Activated CD4-positive, alpha-beta T cell treated with anti-CD3 and anti-CD28 coated beads for 36 hours (primary cell): ENCODE data around the gene KLHDC4. TPM values are rescaled to one million over a fixed set of nuclear protein-coding genes. Genes with fewer than 3 reads are reported as not detected.

Experiments
- ATAC-seq: fragments of 200-7000 bp; cut with Tn5 transposase; one replicate; pipeline ENCODE4 v1.10.0; 2021; ENCODE audit warnings: mild to moderate bottlenecking, moderate library complexity
- CTCF ChIA-PET: fragments of 350-600 bp; sonication (Branson Sonifier 250); formaldehyde crosslinking; loops from one replicate; lab custom pipeline; 2021; ENCODE audit warnings: antibody characterized with exemption; lab: Charles Lee
- POLR2A ChIA-PET: fragments of 350-600 bp; sonication (Branson Sonifier 250); formaldehyde crosslinking; loops from one replicate; lab custom pipeline; 2021; ENCODE audit warnings: antibody characterized with exemption, inconsistent platforms; lab: Charles Lee
- DNase-seq: peaks from one replicate; pipeline ENCODE4 v3.0.0-alpha.2; 2020
- H3K27ac Mint-ChIP-seq: one replicate; pipeline ENCODE4 v1.8.0; 2021; ENCODE audit warnings: mixed read lengths
- H3K27me3 Mint-ChIP-seq: one replicate; pipeline ENCODE4 v1.8.0; 2021; ENCODE audit warnings: mixed read lengths
- H3K36me3 Mint-ChIP-seq: one replicate; pipeline ENCODE4 v1.8.0; 2021; ENCODE audit warnings: low read depth, mixed read lengths
- H3K4me1 Mint-ChIP-seq: one replicate; pipeline ENCODE4 v1.8.0; 2021; ENCODE audit warnings: mixed read lengths
- H3K4me3 Mint-ChIP-seq: one replicate; pipeline ENCODE4 v1.8.0; 2021; ENCODE audit warnings: mild to moderate bottlenecking, moderate library complexity, mixed read lengths
- H3K9me3 Mint-ChIP-seq: one replicate; pipeline ENCODE4 v1.8.0; 2021; ENCODE audit warnings: low read depth, mixed read lengths
- intact Hi-C, 2 experiments: fragments of 100-400 bp; cut with DNase I in 1 of 2; cut with micrococcal nuclease in 1 of 2; formaldehyde crosslinking; loops; one replicate each; pipeline versions ENCODE4 v1.14.2 to v1.15.1; 2022 to 2024; cut with DNase I, micrococcal nuclease
- total RNA-seq, 2 experiments: library from RNA; stranded (reverse); gene quantifications; one replicate each; pipeline ENCODE4 v1.2.3, GENCODE V29; 2021

Gene KLHDC4
- total RNA-seq, 2 experiments from 2014 or later, result 67.0 to 77.3 TPM

DNA sequence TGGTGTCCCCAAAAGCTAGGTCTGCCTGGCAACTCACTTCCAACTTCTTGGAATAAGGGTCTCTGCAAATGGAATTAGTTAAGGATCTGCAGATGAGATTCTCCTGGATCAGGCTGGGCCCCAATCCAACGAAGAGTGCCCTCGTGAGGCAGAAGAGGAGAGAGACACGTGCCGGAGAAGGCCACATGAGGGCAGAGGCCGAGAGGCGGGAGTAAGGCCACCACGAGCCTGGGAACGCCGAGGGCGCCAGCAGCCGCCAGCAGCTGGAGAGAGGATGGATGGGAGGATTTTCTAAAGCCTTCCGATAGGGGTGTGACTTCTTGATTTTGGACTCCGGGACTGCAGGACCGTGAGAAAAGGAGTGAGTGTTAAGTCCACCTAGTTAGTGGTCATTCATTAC, 87.2 kb downstream of the KLHDC4 start:
- H3K36me3 Mint-ChIP-seq, result no peaks in the 10 kb centered on the region
- no peak overlapping the region for H3K27ac Mint-ChIP-seq
- CTCF ChIA-PET, result no interaction called here
- POLR2A ChIA-PET, result no interaction called here
- no peak overlapping the region for H3K4me3 Mint-ChIP-seq
- no peaks in the 10 kb centered on the region for H3K9me3 Mint-ChIP-seq
- H3K4me1 Mint-ChIP-seq, result peaks cover 6% of the 10 kb centered on the region
- no peaks in the 10 kb centered on the region for H3K27me3 Mint-ChIP-seq
- ATAC-seq (no peak), DNase-seq (no peak)
- intact Hi-C loops, result no loop called here

DNA sequence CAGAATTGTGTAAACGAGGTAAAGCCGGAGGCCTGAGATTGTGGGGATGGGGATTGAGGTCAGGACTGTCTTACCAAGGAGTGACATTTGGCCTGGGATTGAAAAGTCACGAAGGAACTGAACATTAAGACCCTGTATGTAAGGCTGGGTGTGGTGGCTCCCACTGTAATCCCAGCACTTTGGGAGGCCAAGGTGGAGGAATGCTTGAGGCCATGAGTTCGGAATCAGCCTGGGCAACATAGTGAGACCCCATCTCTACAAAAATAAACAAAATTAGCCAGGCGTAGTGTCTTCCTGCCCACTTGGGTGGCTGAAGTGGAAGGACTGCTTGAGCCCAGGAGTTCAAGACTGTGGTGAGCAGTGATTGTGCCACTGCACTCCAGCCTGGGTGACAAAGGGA, 88.0 kb downstream of the KLHDC4 start:
- Mint-ChIP-seq H3K9me3 (no peaks in the 10 kb centered on the region), H3K4me1 (peaks cover 6% of the 10 kb centered on the region), H3K36me3 (no peaks in the 10 kb centered on the region), H3K27ac (no peak overlapping the region), H3K27me3 (no peaks in the 10 kb centered on the region), H3K4me3 (no peak overlapping the region)
- no peak for DNase-seq
- intact Hi-C loops, result no loop called here
- no peak for ATAC-seq
- ChIA-PET CTCF (interaction anchor here (1.1 kb wide), 1 partner anchor 91 kb away, joined by 3 read pairs; no protein-coding TSS in a partner anchor), POLR2A (no interaction called here)

- H3K27ac Mint-ChIP-seq, result no peak overlapping the region
- H3K27me3 Mint-ChIP-seq, result no peaks in the 10 kb centered on the region
- ATAC-seq, result no peak
Measured at GRCh38 chr16:87675111-87675719, 90.6 kb downstream of the KLHDC4 start.

GRCh38 chr16:87674419-87674818, 91.4 kb downstream of the KLHDC4 start:
- H3K4me3 Mint-ChIP-seq, result no peak overlapping the region
- H3K27ac Mint-ChIP-seq, result no peak overlapping the region
- H3K27me3 Mint-ChIP-seq, result no peaks in the 10 kb centered on the region
- no peaks in the 10 kb centered on the region for H3K36me3 Mint-ChIP-seq
- CTCF ChIA-PET, result no interaction called here
- no peaks in the 10 kb centered on the region for H3K9me3 Mint-ChIP-seq
- intact Hi-C loops, result no loop called here
- POLR2A ChIA-PET, result no interaction called here
- DNase-seq, result no peak
- no peaks in the 10 kb centered on the region for H3K4me1 Mint-ChIP-seq
- no peak for ATAC-seq

More at GRCh38 chr16:87675111-87675719, 90.6 kb downstream of the KLHDC4 start:
- intact Hi-C loops, result no loop called here
- Mint-ChIP-seq H3K36me3 (no peaks in the 10 kb centered on the region), H3K4me3 (no peak overlapping the region), H3K4me1 (no peaks in the 10 kb centered on the region), H3K9me3 (no peaks in the 10 kb centered on the region)
- ChIA-PET POLR2A (no interaction called here), CTCF (no interaction called here)
- no peak for DNase-seq

DNA sequence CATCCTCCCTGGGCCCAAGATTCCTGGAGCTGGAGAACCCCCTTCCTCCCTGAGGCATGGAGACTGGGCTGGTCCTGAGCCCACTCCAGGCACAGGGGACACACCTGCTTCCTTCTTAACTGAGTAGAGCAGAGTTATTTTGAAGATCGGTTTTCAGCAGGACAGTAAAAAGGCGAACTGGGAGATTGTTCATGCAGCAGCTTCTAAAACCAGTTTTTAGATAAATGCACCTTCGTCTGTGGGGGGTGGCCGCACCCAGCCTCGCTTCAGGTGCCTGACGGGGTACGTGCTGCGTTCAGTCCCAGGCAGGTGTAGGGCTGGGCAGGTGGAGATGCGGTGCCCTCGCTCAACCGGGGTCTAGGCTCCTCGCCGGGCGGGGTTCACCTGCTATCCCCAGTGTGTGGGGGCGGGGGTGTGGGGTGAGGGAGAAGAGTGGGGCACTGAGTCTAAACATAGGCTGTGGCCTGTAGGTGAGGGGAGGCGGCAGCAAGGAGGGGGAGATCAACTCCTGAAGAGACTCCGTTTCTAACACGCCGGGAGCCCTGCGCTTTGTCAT, 94.0 kb downstream of the KLHDC4 start:
- Mint-ChIP-seq H3K27ac (no peak overlapping the region), H3K4me3 (no peak overlapping the region), H3K36me3 (no peaks in the 10 kb centered on the region), H3K9me3 (no peaks in the 10 kb centered on the region), H3K4me1 (no peaks in the 10 kb centered on the region), H3K27me3 (peaks cover 2% of the 10 kb centered on the region)
- ChIA-PET POLR2A (no interaction called here), CTCF (interaction anchor here (0.7 kb wide), 1 partner anchor 97 kb away, joined by 3 read pairs; no protein-coding TSS in a partner anchor)
- ATAC-seq (no peak), DNase-seq (no peak)
- intact Hi-C loops, result no loop called here

- intact Hi-C loops, result no loop called here
- DNase-seq, result no peak
- CTCF ChIA-PET, result no interaction called here
- H3K9me3 Mint-ChIP-seq, result no peaks in the 10 kb centered on the region
- ATAC-seq, result no peak
- no peak overlapping the region for H3K4me3 Mint-ChIP-seq
- no peaks in the 10 kb centered on the region for H3K4me1 Mint-ChIP-seq
- H3K27me3 Mint-ChIP-seq, result peaks cover 2% of the 10 kb centered on the region
- H3K27ac Mint-ChIP-seq, result no peak overlapping the region
- POLR2A ChIA-PET, result no interaction called here
- no peaks in the 10 kb centered on the region for H3K36me3 Mint-ChIP-seq
Measured at GRCh38 chr16:87671221-87671620, 94.6 kb downstream of the KLHDC4 start.

GRCh38 chr16:87669672-87670071, 96.1 kb downstream of the KLHDC4 start:
- H3K27ac Mint-ChIP-seq, result no peak overlapping the region
- H3K9me3 Mint-ChIP-seq, result no peaks in the 10 kb centered on the region
- no peak overlapping the region for H3K4me3 Mint-ChIP-seq
- ChIA-PET POLR2A (no interaction called here), CTCF (interaction anchor here (0.7 kb wide), 1 partner anchor 34 kb away, joined by 3 read pairs; no protein-coding TSS in a partner anchor)
- no peaks in the 10 kb centered on the region for H3K4me1 Mint-ChIP-seq
- peaks cover 2% of the 10 kb centered on the region for H3K27me3 Mint-ChIP-seq
- DNase-seq (no peak), ATAC-seq (no peak)
- intact Hi-C loops, result no loop called here
- no peaks in the 10 kb centered on the region for H3K36me3 Mint-ChIP-seq

GRCh38 chr16:87667946-87668345, 97.8 kb downstream of the KLHDC4 start:
- Mint-ChIP-seq H3K9me3 (no peaks in the 10 kb centered on the region), H3K27ac (no peak overlapping the region), H3K4me3 (no peak overlapping the region), H3K4me1 (no peaks in the 10 kb centered on the region), H3K36me3 (no peaks in the 10 kb centered on the region), H3K27me3 (peaks cover 4% of the 10 kb centered on the region)
- CTCF ChIA-PET, result no interaction called here
- DNase-seq (no peak), ATAC-seq (no peak)
- POLR2A ChIA-PET, result no interaction called here
- intact Hi-C loops, result no loop called here

- H3K4me1 Mint-ChIP-seq, result no peaks in the 10 kb centered on the region
- no peak overlapping the region for H3K4me3 Mint-ChIP-seq
- DNase-seq (no peak), ATAC-seq (no peak)
- H3K36me3 Mint-ChIP-seq, result no peaks in the 10 kb centered on the region
- intact Hi-C loops, result no loop called here
- ChIA-PET CTCF (no interaction called here), POLR2A (no interaction called here)
- H3K27ac Mint-ChIP-seq, result no peak overlapping the region
- H3K9me3 Mint-ChIP-seq, result no peaks in the 10 kb centered on the region
- peaks cover 4% of the 10 kb centered on the region for H3K27me3 Mint-ChIP-seq
Measured at GRCh38 chr16:87667443-87667842, 98.3 kb downstream of the KLHDC4 start.

GRCh38 chr16:87666919-87667318, 98.9 kb downstream of the KLHDC4 start:
- intact Hi-C loops, result no loop called here
- ChIA-PET CTCF (no interaction called here), POLR2A (no interaction called here)
- no peak for DNase-seq
- H3K27ac Mint-ChIP-seq, result no peak overlapping the region
- no peaks in the 10 kb centered on the region for H3K9me3 Mint-ChIP-seq
- no peak for ATAC-seq
- H3K4me1 Mint-ChIP-seq, result no peaks in the 10 kb centered on the region
- H3K4me3 Mint-ChIP-seq, result no peak overlapping the region
- H3K36me3 Mint-ChIP-seq, result no peaks in the 10 kb centered on the region
- H3K27me3 Mint-ChIP-seq, result peaks cover 6% of the 10 kb centered on the region

GRCh38 chr16:87665193-87665592, 100.6 kb downstream of the KLHDC4 start:
- Mint-ChIP-seq H3K9me3 (no peaks in the 10 kb centered on the region), H3K4me3 (no peak overlapping the region), H3K36me3 (no peaks in the 10 kb centered on the region), H3K27ac (no peak overlapping the region), H3K27me3 (peaks cover 8% of the 10 kb centered on the region), H3K4me1 (no peaks in the 10 kb centered on the region)
- ChIA-PET CTCF (interaction anchor here (0.6 to 0.8 kb wide), 2 partner anchors 12 to 45 kb away, joined by 3 read pairs; no protein-coding TSS in a partner anchor), POLR2A (no interaction called here)
- no peak for DNase-seq
- no peak for ATAC-seq
- intact Hi-C loops, result no loop called here

DNA sequence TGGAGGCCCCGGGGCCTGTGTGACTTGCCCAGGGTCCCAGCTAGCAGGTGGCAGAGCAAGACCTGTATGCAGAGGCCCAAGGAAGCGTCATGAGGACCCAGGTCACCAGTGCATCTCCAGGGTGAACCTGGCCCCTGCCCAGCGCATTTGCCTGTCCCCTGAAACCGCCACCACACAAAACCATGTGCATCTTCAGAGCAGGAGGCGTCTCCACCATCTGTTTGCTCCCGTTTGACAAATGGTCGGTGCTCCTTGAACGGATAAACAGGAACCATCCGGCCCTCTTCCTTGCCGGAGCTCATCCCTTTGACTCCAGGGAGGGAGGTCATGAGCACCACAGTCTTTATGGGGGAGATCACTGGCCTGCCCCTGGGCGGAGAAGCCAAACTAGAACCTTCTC, 101.0 kb downstream of the KLHDC4 start:
- no peaks in the 10 kb centered on the region for H3K36me3 Mint-ChIP-seq
- ChIA-PET CTCF (interaction anchor here (0.6 to 0.8 kb wide), 2 partner anchors 12 to 45 kb away, joined by 3 read pairs; no protein-coding TSS in a partner anchor), POLR2A (no interaction called here)
- no peak overlapping the region for H3K4me3 Mint-ChIP-seq
- H3K4me1 Mint-ChIP-seq, result no peaks in the 10 kb centered on the region
- intact Hi-C loops, result no loop called here
- H3K27ac Mint-ChIP-seq, result no peak overlapping the region
- DNase-seq, result no peak
- peaks cover 8% of the 10 kb centered on the region for H3K27me3 Mint-ChIP-seq
- ATAC-seq, result no peak
- no peaks in the 10 kb centered on the region for H3K9me3 Mint-ChIP-seq
